ENCODE results near the gene KCNQ1.

GRCh38 chr11:2406878-2407410, 37.9 kb upstream of the KCNQ1 start:
- TF ChIP-seq POLR2A (IDR thresholded peaks at IDR 0.05; ENCODE audit: low read depth, low read length): no peak
- no peak for TF ChIP-seq POLR2AphosphoS5 (IDR thresholded peaks at IDR 0.05; ENCODE audit: low read depth, low read length)
- TF ChIP-seq POU2F2 (IDR thresholded peaks at IDR 0.05; ENCODE audit: low read depth, low read length): no peak
- no peak for TF ChIP-seq TAF1 (IDR thresholded peaks at IDR 0.05; ENCODE audit: low read depth, low read length)
- no peak for TF ChIP-seq SPI1 (IDR thresholded peaks at IDR 0.05; ENCODE audit: low read depth, low read length)
- no peak for TF ChIP-seq PAX5 (IDR thresholded peaks at IDR 0.05; ENCODE audit: insufficient read depth, low read length, severe bottlenecking)

Measured in GM12891 (cell line).